GM12875 (cell line): ENCODE results near the gene MRPL19.
A peak's percentile ranks its signal among the peaks of the same experiment; 100 is the strongest.

Source experiments
- H3K4me3 ChIP-seq: one replicate; pipeline ENCODE4 v1.5.1; 2011; ENCODE audit warnings: low read depth, low read length, control low read depth
- TF ChIP-seq, protein P1 (sequence below): IDR thresholded peaks from 2 replicates; pipeline ENCODE4 v1.5.1; 2011; ENCODE audit warnings: low read depth, mild to moderate bottlenecking, control low read depth, inconsistent platforms, low read length, moderate library complexity, borderline replicate concordance; ENCODE audit not compliant: insufficient read depth

MRPL19 gene

GRCh38 chr2:75646583-75647425 lies at the start of gene MRPL19:
Gene MRPL19 (plus strand): TSS chr2:75646783. CDS start chr2:75646808, 25 bp downstream.
- TF ChIP-seq, protein P1, sequence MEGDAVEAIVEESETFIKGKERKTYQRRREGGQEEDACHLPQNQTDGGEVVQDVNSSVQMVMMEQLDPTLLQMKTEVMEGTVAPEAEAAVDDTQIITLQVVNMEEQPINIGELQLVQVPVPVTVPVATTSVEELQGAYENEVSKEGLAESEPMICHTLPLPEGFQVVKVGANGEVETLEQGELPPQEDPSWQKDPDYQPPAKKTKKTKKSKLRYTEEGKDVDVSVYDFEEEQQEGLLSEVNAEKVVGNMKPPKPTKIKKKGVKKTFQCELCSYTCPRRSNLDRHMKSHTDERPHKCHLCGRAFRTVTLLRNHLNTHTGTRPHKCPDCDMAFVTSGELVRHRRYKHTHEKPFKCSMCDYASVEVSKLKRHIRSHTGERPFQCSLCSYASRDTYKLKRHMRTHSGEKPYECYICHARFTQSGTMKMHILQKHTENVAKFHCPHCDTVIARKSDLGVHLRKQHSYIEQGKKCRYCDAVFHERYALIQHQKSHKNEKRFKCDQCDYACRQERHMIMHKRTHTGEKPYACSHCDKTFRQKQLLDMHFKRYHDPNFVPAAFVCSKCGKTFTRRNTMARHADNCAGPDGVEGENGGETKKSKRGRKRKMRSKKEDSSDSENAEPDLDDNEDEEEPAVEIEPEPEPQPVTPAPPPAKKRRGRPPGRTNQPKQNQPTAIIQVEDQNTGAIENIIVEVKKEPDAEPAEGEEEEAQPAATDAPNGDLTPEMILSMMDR = no peak

GRCh38 chr2:75596784-75597183 lies 49.8 kb upstream of the MRPL19 start:
- no peak overlapping the region for H3K4me3 ChIP-seq

More at GRCh38 chr2:75646583-75647425, at the start of gene MRPL19:
- H3K4me3 ChIP-seq = peak within 1 kb of the TSS; percentile 81

DNA sequence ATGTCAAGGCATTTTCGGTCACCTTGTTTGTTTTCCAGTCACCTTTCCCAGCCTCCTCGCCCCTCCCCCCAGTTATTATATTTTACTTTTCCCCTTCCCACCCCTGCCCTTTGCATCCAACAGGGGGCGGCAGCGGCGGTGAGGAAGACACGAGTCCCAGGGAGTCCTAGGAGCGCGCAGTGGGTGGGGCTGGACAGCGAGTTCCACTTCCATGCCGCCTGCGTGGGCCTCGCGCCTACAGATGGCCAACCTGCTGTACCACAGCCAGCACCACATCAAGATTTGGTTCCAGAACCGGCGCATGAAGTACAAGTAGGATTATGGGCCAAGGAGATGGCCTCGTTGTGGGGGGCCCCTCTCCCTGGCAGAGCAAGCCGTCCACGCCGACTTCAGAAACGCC lies 48.6 kb upstream of the MRPL19 start:
- no peak overlapping the region for H3K4me3 ChIP-seq
- TF ChIP-seq, protein P1 = no peak

More at GRCh38 chr2:75596784-75597183, 49.8 kb upstream of the MRPL19 start:
- TF ChIP-seq, protein P1 = no peak

GRCh38 chr2:75598589-75599155 lies 47.9 kb upstream of the MRPL19 start:
- H3K4me3 ChIP-seq = no peak overlapping the region
- TF ChIP-seq, protein P1 = no peak

DNA sequence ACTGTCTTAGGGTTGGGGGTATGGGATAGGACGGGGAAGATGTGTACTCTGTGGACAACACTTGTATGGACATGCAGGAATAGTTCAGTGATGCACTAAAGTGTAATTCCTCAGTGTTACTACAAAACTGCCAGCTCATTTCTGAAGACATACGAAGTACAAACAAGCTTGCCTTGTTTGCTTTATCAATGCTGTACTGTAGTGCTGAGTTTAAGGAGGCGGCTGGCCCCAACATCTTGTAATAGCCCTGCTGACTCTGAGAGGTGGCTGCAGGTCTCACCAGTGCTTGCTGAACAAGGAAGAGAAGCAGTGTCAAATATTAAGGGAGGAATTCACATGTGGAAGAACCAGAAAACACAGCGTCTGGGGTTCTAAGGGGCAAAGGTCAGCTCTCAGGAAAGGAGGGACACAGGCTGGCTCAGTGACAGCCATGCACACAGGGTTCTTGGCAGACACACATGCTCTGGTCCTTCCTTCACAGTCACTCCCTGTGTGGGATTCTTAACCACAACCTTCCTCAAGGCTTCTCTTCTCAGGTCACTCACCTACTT lies 46.0 kb upstream of the MRPL19 start:
- TF ChIP-seq, protein P1 = no peak
- no peak overlapping the region for H3K4me3 ChIP-seq

- no peak overlapping the region for H3K4me3 ChIP-seq
- TF ChIP-seq, protein P1 = no peak
Measured at GRCh38 chr2:75602724-75603342, 43.8 kb upstream of the MRPL19 start.

DNA sequence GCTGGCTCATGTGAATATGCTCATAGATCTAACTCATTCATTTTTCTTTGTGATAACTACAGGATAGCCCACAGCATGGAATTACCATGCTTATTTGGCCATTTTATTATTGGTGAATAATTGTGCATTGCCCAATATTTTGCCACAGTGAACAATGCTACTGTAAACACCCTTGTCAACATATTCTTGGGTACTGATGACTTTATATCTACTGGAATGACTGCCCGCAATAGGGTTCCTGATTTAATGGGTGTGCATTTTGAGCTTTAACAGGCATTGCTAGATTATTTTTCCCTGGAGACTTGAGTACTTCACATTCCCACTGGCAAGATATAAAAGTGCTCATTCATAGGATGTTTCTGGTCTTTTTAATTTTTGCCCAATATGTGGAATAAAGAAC lies 43.1 kb upstream of the MRPL19 start:
- no peak overlapping the region for H3K4me3 ChIP-seq
- TF ChIP-seq, protein P1 = no peak
